ENCODE measurements around the gene ZNF300. TPM values are rescaled to one million over a fixed set of nuclear protein-coding genes. Genes with fewer than 3 reads are reported as not detected.
A peak's percentile ranks its signal among the peaks of the same experiment; 100 is the strongest.

The ZNF300 gene
- total RNA-seq, result 1 to 10 TPM; 1.7 to 3.5 (median 3.0) TPM
- long read RNA-seq, donor 1, result 0 reads
- long read RNA-seq, donor 2, result 0 reads

DNA sequence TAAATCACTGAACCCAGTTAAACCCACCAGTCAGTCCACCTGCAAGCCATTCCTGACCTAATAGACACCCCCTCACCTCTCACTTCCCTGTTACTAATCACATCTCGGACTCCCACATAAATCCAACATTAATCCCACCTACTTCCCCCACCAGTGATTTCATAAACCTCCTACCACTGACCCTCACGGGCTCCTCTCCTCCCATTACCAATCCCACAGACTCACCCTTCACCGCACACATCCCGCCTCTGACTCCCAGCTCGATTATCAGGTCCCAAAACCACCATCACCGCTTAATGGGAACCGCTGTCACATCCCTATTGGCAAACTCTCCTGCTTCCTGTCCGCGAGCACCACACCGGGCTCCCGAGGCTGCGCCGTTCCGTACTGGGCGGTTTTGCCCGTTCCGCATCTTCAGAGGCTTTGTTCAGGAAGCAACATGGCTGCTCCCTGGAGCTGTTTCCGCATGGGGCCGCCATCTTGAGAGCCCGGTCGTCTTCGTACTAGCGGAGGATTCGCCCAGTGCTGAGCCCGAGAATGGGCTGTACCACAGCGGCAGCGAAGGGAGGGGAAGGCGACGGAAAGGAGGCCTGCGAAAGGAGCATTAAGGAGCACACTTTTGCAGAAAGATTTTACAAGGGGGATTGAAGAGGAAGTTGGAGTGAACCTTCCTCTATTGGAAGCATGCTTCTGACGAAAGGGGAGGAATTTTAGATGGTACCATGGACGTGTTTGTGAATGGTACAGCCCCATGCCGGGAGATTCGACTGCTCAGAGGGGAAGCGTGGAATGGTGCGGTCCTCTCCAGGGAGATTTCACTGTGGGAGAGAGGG, at the start of gene ZNF300:
TSS of gene ZNF300 (minus strand) at position 502 of the 833 bp plus-strand sequence. CDS start 1,825 bp downstream, outside the sequence.
- peak within 1 kb of the TSS; percentile 16 for H3K4me3 ChIP-seq
- TF ChIP-seq, protein P1, sequence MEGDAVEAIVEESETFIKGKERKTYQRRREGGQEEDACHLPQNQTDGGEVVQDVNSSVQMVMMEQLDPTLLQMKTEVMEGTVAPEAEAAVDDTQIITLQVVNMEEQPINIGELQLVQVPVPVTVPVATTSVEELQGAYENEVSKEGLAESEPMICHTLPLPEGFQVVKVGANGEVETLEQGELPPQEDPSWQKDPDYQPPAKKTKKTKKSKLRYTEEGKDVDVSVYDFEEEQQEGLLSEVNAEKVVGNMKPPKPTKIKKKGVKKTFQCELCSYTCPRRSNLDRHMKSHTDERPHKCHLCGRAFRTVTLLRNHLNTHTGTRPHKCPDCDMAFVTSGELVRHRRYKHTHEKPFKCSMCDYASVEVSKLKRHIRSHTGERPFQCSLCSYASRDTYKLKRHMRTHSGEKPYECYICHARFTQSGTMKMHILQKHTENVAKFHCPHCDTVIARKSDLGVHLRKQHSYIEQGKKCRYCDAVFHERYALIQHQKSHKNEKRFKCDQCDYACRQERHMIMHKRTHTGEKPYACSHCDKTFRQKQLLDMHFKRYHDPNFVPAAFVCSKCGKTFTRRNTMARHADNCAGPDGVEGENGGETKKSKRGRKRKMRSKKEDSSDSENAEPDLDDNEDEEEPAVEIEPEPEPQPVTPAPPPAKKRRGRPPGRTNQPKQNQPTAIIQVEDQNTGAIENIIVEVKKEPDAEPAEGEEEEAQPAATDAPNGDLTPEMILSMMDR (IDR thresholded peaks at IDR 0.05), result no peak

GRCh38 chr5:150948539-150948938, 43.8 kb upstream of the ZNF300 start:
- intact Hi-C loops (cut with DNase I, micrococcal nuclease), result no loop called here
- no peak for DNase-seq
- TF ChIP-seq, protein P1 (IDR thresholded peaks at IDR 0.05), result no peak
- Histone ChIP-seq H3K36me3 (ENCODE audit: low read depth) (no peaks in the 10 kb centered on the region), H3K9me3 (peaks cover 87% of the 10 kb centered on the region), H3K4me1 (ENCODE audit: low read depth) (no peaks in the 10 kb centered on the region), H3K4me3 (no peak overlapping the region)
- no peak for ATAC-seq

More for the DNA sequence above, at the start of gene ZNF300:
- no peaks in the 10 kb centered on the region for H3K4me1 ChIP-seq (ENCODE audit: low read depth)
- peaks cover 62% of the 10 kb centered on the region for H3K9me3 ChIP-seq
- peak; percentile 83 to 85 (median 84) for DNase-seq
- peak; percentile 100 for ATAC-seq
- intact Hi-C loops (cut with DNase I, micrococcal nuclease), result no loop called here
- H3K36me3 ChIP-seq (ENCODE audit: low read depth), result no peaks in the 10 kb centered on the region

DNA sequence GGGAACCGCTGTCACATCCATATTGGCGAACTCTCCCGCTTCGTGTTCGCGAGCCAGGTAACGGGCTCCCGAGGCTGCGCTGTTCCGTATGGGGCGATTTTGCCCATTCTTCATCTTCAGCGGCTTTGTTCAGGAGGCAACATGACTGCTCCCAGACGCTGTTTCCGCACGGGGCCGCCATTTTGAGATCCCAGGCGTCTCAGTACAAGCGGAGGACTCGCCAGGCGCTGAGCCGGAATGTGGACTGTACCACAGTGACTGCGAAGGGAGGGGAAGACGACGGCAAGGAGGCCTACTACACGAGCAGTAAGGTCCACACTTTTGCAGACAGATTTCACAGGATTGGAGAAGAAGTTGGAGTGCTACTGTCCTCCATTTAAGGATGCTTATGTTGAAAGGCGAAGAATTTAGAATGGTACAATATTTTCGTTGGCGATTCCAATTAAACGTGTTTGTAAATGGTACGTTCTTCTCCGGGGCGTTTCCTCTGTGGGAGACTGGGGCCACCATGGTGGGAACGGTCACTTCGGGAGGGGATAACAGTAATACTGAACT, 41.6 kb upstream of the ZNF300 start:
- H3K4me1 ChIP-seq (ENCODE audit: low read depth), result no peaks in the 10 kb centered on the region
- intact Hi-C loops (cut with DNase I, micrococcal nuclease), result no loop called here

DNA sequence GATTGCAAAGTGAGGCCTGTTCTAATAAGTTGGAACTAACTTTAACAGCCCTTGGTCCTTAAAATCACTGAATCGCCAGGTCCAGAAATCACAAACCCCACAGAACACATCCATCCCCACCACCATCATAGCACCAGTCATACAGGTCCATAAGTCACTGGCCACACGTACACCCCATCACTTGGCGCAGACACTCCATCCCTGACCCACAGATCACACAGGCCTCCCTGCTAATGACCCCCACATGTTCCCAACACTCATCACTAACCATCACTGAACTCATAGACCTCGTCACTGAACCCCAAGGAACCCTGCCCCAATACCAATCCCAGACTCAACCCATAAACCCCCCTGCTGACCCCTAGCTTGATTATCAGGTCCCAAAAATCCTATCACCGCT, 41.2 kb upstream of the ZNF300 start:
- Histone ChIP-seq H3K36me3 (ENCODE audit: low read depth) (no peaks in the 10 kb centered on the region), H3K9me3 (peaks cover 82% of the 10 kb centered on the region), H3K4me1 (ENCODE audit: low read depth) (no peaks in the 10 kb centered on the region), H3K4me3 (peak overlapping the region; percentile 5)
- DNase-seq (no peak), ATAC-seq (no peak)
- intact Hi-C loops (cut with DNase I, micrococcal nuclease), result no loop called here
- TF ChIP-seq, protein P1 (IDR thresholded peaks at IDR 0.05), result no peak

More for the DNA sequence above, 41.6 kb upstream of the ZNF300 start:
- ATAC-seq, result peak; percentile 46
- peak; percentile 52 to 57 (median 56) for DNase-seq
- Histone ChIP-seq H3K4me3 (peak overlapping the region; percentile 5), H3K36me3 (ENCODE audit: low read depth) (no peaks in the 10 kb centered on the region), H3K9me3 (peaks cover 82% of the 10 kb centered on the region)
- TF ChIP-seq, protein P1 (IDR thresholded peaks at IDR 0.05), result no peak

GRCh38 chr5:150945486-150945885, 40.7 kb upstream of the ZNF300 start:
- intact Hi-C loops (cut with DNase I, micrococcal nuclease), result no loop called here
- Histone ChIP-seq H3K36me3 (ENCODE audit: low read depth) (no peaks in the 10 kb centered on the region), H3K9me3 (peaks cover 79% of the 10 kb centered on the region), H3K4me3 (no peak overlapping the region), H3K4me1 (ENCODE audit: low read depth) (no peaks in the 10 kb centered on the region)
- TF ChIP-seq, protein P1 (IDR thresholded peaks at IDR 0.05), result no peak
- ATAC-seq, result no peak
- DNase-seq, result no peak
